ENCODE measurements around the gene SORBS1. TPM values are rescaled to one million over a fixed set of nuclear protein-coding genes. Genes with fewer than 3 reads are reported as not detected.

Gene SORBS1
- total and polyA plus RNA-seq, 2 donors (not counting 3 experiments of a cell fraction or from before 2014, with no cell fraction given): 2.0 to 7.9 TPM

GRCh38 chr10:95391581-95392216 lies 169.5 kb downstream of the SORBS1 start:
- DNase-seq (ENCODE audit: low read depth, low spot score) (no peak), FAIRE-seq (peak; percentile 18)
- no peaks in the 10 kb centered on the region for H3K36me3 ChIP-seq (ENCODE audit: control insufficient read depth in 2 of 2, extremely low read depth in 1 of 2, insufficient read depth in 2 of 2, low read length in 2 of 2)
- no TSS peak for BruUV-seq (replicated peaks)
- dilution Hi-C loops (cut with MboI; ENCODE audit: extremely low pct_ligation_motif_present, low sequenced_read_pairs): no loop called here
- peaks cover 0 to 1% of the 10 kb centered on the region in 2 experiments for H3K27me3 ChIP-seq (ENCODE audit: control insufficient read depth in 2 of 2, insufficient read depth in 2 of 2, low read length in 2 of 2)
- no peak overlapping the region for H2AFZ ChIP-seq (ENCODE audit: low read depth, low read length)
- no peak overlapping the region for H3K27ac ChIP-seq (ENCODE audit: insufficient read depth, low read depth, low read length)
- no peaks in the 10 kb centered on the region for H4K20me1 ChIP-seq (replicated peaks; ENCODE audit: control insufficient read depth, extremely low read depth, insufficient read depth, low read length)
- H3K4me3 ChIP-seq (replicated peaks in 1 of 3; ENCODE audit: insufficient read depth in 1 of 3, low read depth in 1 of 3, low read length in 3 of 3): no peak overlapping the region
- H3K9me3 ChIP-seq (replicated peaks; ENCODE audit: control insufficient read depth, insufficient read depth, low read length): no peaks in the 10 kb centered on the region
- no peak overlapping the region for H3K9ac ChIP-seq (replicated peaks; ENCODE audit: extremely low read depth, insufficient read depth, low read length)
- ChIA-PET POLR2A (interaction anchor here (0.7 kb wide), 1 partner anchor 929 kb away, joined by 5 read pairs; no protein-coding TSS in a partner anchor), CTCF (interaction anchor here (0.7 to 1.1 kb wide), 7 partner anchors 13 to 144 kb away, joined by 3 to 8 read pairs (median 4); no protein-coding TSS in a partner anchor)
- peaks cover 4% of the 10 kb centered on the region for H3K4me1 ChIP-seq (ENCODE audit: control insufficient read depth, extremely low read depth, insufficient read depth, low read length)
- no peaks in the 10 kb centered on the region for H3K79me2 ChIP-seq (ENCODE audit: control insufficient read depth, insufficient read depth, low read length)
- TF ChIP-seq CTCF (IDR thresholded peaks at IDR 0.05; ENCODE audit: extremely low read depth in 1 of 2, insufficient read depth in 1 of 2, low read depth in 1 of 2, low read length in 2 of 2): no peak
- TF ChIP-seq MAX (IDR thresholded peaks at IDR 0.05; ENCODE audit: insufficient read depth, insufficient read length): no peak
- TF ChIP-seq POLR2A (IDR thresholded peaks at IDR 0.05; ENCODE audit: low read depth, low read length): no peak
- TF ChIP-seq MYC (IDR thresholded peaks at IDR 0.05; ENCODE audit: low read depth, low read length): no peak
- TF ChIP-seq GATA2 (IDR thresholded peaks at IDR 0.05; ENCODE audit: insufficient read depth, insufficient read length, low read depth, low read length): no peak
- no peak for TF ChIP-seq EZH2 (IDR thresholded peaks at IDR 0.05; ENCODE audit: borderline replicate concordance, low read depth, low read length, severe bottlenecking)
- TF ChIP-seq JUN (IDR thresholded peaks at IDR 0.05; ENCODE audit: borderline replicate concordance, insufficient read depth, insufficient read length, low read depth): no peak
- TF ChIP-seq POLR2AphosphoS5 (IDR thresholded peaks at IDR 0.05; ENCODE audit: insufficient read depth, low read depth, low read length): no peak
- TF ChIP-seq FOS (IDR thresholded peaks at IDR 0.05; ENCODE audit: borderline replicate concordance, insufficient read depth, low read length): no peak
- no peak overlapping the region for H3K4me2 ChIP-seq (ENCODE audit: insufficient read depth, low read length)
- H3K9me1 ChIP-seq (replicated peaks; ENCODE audit: control insufficient read depth, extremely low read depth, insufficient read depth, low read length): no peaks in the 10 kb centered on the region
- intact Hi-C loops (cut with micrococcal nuclease): no loop called here

All from endothelial cell of umbilical vein (primary cell).